GM10266 (cell line): ENCODE data around the gene RPL10A.

Experiments used
- DNase-seq: peaks from one replicate; pipeline ENCODE4 v3.0.0; 2012; ENCODE audit errors: extremely low spot score
- CTCF ChIP-seq: IDR thresholded peaks from 2 replicates; pipeline ENCODE4 v1.5.1; 2012; ENCODE audit warnings: mild to moderate bottlenecking, low read depth; ENCODE audit not compliant: control insufficient read depth, insufficient read depth; ENCODE audit errors: missing control alignments

Gene RPL10A

GRCh38 chr6:35461270-35461669, 6.9 kb upstream of the RPL10A start:
- no peak for DNase-seq
- no peak for TF ChIP-seq CTCF

- DNase-seq = no peak
- TF ChIP-seq CTCF = no peak
Measured at GRCh38 chr6:35463292-35463691, 4.9 kb upstream of the RPL10A start.

GRCh38 chr6:35465646-35466045, 2.6 kb upstream of the RPL10A start:
- no peak for DNase-seq
- no peak for TF ChIP-seq CTCF

GRCh38 chr6:35468980-35469750, 964 bp downstream of the RPL10A start:
- no peak for DNase-seq
- no peak for TF ChIP-seq CTCF

GRCh38 chr6:35469751-35470662, 1.8 kb downstream of the RPL10A start:
- no peak for DNase-seq

GRCh38 chr6:35470663-35471120, 2.5 kb downstream of the RPL10A start:
- DNase-seq = no peak
- no peak for TF ChIP-seq CTCF

More at GRCh38 chr6:35469751-35470662, 1.8 kb downstream of the RPL10A start:
- no peak for TF ChIP-seq CTCF
